Upper lobe of left lung (tissue), 6 donors: ENCODE results near the gene H6PD. TPM values are rescaled to one million over a fixed set of nuclear protein-coding genes. Genes with fewer than 3 reads are reported as not detected.

ENCODE experiments used
- ATAC-seq, 2 donors: fragments of 200-7000 bp; cut with Tn5 transposase; one replicate each; pipeline ENCODE4 v1.9.1; 2022; ENCODE audit warnings: mild to moderate bottlenecking in 2 of 2, moderate library complexity in 2 of 2; ENCODE audit not compliant: low FRiP score in 2 of 2
- DNase-seq, 2 donors: peaks; one replicate each; pipeline ENCODE4 v3.0.0-alpha.2; 2019 to 2020
- H3K27ac ChIP-seq, 4 donors: fragments of 200-600 bp; sonication (generic); one replicate each; pipeline ENCODE4 v1.5.1; 2016 to 2019
- H3K27me3 ChIP-seq, 4 donors: fragments of 200-600 bp; sonication (generic); one replicate each; pipeline ENCODE4 v1.5.1; 2017 to 2019
- H3K36me3 ChIP-seq, 4 donors: fragments of 200-600 bp; sonication (generic); one replicate each; pipeline ENCODE4 v1.5.1; 2016 to 2019
- H3K4me1 ChIP-seq, 4 donors: fragments of 200-600 bp; sonication (generic); one replicate each; pipeline ENCODE4 v1.5.1; 2018 to 2019
- H3K4me3 ChIP-seq, 4 donors: fragments of 200-600 bp; sonication (generic); one replicate each; pipeline ENCODE4 v1.5.1; 2017 to 2019; ENCODE audit warnings: mild to moderate bottlenecking in 2 of 4, moderate library complexity in 1 of 4
- H3K9me3 ChIP-seq, 4 donors: fragments of 200-600 bp; sonication (generic); one replicate each; pipeline ENCODE4 v1.5.1; 2018 to 2019
- EP300 ChIP-seq, 4 donors: sonication (generic); formaldehyde crosslinking; IDR thresholded peaks; one replicate each; pipeline ENCODE4 v1.5.1; 2017; ENCODE audit warnings: antibody characterized with exemption in 4 of 4, control low read depth in 2 of 4
- POLR2A ChIP-seq, 4 donors: fragments of 450-650 bp; IDR thresholded peaks; one replicate each; pipeline ENCODE4 v1.5.1; 2016 to 2017; ENCODE audit warnings: antibody characterized with exemption in 4 of 4, mild to moderate bottlenecking in 2 of 4
- POLR2AphosphoS5 ChIP-seq, 2 donors: sonication (generic); formaldehyde crosslinking; IDR thresholded peaks; one replicate each; pipeline ENCODE4 v1.5.1; 2017; ENCODE audit warnings: antibody characterized with exemption in 2 of 2
- WGBS, 2 donors: methylation state at CpG; one replicate each; pipeline ENCODE4 v1.1.5; 2017 to 2018; 5-methylcytosine and 5-hydroxymethylcytosine counted together
- total RNA-seq, 6 donors: library from RNA; depleted of rRNA in 4 of 6; stranded (reverse); fragments of >200 nt in 4 of 6; gene quantifications; one replicate each; pipeline versions ENCODE4 v1.1.0 to v1.2.1, GENCODE V29; 2016 to 2021
- TF ChIP-seq, protein P1 (sequence below), 6 experiments: fragments of 450-650 bp in 4 of 6; fragments of 200-600 bp in 2 of 6; sonication (generic) in 2 of 6; IDR thresholded peaks; one replicate each; pipeline ENCODE4 v1.5.1; 2016 to 2019; ENCODE audit warnings: antibody characterized with exemption in 6 of 6
- donor health status: DM: no; HTN: no; CAD: no; lungs with moderate emphysema.
- donor health status: DM: no; HTN: yes; CAD: no; lungs with severe emphysema.

The H6PD gene
- total RNA-seq, 6 donors from 2014 or later = 36.7 to 57.0 (median 44.5) TPM

DNA sequence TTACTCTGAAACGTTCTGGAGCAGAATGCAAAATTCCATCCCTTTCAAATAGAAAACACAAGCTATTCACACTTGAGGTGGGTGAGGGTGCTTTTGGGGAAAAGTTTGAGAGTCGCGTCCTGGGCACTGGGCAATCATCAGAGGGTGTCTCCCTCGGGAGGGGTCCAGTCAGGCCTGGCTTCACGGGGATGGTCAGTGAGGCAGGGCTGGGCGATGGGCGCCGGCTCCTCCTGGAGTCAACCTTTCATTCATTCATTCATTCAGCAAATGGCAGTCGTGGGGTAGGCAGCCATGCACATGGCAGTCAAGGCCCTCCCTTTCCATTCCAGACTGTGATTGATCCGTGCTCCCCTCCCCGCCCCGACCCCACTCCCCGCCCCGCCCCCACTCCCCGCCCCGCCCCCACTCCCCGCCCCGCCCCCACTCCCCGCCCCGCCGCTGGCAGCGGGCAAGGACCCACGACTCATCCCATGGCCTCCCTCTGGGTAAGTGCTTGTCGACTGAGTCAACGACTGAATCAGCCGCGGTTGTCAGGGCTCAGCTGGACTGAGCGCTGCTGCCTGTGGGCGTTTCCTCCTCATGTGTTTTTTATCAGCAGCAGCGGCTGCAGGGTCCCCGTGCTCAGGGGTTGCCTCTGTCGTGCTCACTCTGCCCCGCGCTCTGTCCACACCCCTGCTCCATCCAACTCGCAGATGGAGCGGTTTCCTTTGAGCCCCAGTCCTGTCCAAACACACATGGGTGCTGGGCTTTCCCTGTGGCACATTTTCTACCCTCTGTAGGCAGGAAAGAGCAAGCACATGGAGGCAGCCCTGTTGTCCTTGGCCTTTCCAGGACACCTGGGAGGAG is 45.7 kb downstream of the H6PD start:
- no peak for TF ChIP-seq EP300 (IDR thresholded peaks at IDR 0.05)
- peaks cover 12 to 24% (median 18%) of the 10 kb centered on the region in 4 donors for H3K4me1 ChIP-seq
- 31 to 47% methylated on average over 11 to 28 of the region's 36 CpGs for WGBS, 2 donors
- no peaks in the 10 kb centered on the region for H3K9me3 ChIP-seq
- no peaks in the 10 kb centered on the region for H3K36me3 ChIP-seq
- ATAC-seq (peak; percentile 41 to 91), DNase-seq (peak in 1 of 2 donors; percentile 59)
- H3K4me3 ChIP-seq = no peak overlapping the region
- no peak overlapping the region for H3K27ac ChIP-seq
- H3K27me3 ChIP-seq = no peaks in the 10 kb centered on the region

DNA sequence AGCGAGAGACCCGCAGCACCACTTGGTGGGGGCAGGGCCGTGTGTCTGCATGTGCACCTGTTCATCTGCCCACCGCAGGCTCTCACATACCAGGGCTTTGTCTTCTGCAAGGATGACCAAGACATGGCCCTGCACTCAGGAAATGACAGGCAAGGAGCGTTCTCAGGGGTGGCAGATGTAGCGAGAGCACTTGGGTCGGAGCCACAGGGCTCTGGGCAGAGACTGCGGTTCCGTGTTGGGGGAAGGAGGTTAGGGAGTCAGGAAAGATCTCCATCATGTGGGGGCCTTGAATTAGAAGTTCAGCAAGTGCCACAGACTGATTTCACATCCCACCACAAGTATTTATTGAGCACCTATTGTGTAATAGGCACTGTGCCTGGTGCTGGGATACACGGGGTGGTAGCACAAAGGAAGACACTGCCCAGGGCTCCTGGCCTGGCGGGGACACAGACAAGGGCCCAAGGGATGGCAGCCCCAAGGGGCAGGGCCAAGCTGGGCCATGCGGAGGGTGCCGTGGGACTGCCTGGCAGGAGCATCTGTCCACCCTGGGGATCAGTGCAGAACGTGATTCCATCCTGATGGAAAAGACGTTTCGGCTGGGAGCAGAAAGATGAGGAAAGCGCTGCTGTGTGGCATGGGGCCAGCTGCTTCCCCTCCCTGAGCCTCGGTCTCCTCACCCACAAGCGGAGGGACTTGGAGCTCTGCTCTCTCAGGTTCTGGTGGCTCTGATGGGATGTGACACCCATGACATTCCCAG is 46.7 kb downstream of the H6PD start:
- no peak for ATAC-seq
- no peak overlapping the region for H3K4me3 ChIP-seq
- TF ChIP-seq EP300 (IDR thresholded peaks at IDR 0.05) (no peak), POLR2AphosphoS5 (IDR thresholded peaks at IDR 0.05) (no peak), POLR2A (IDR thresholded peaks at IDR 0.05) (no peak)
- TF ChIP-seq, protein P1, sequence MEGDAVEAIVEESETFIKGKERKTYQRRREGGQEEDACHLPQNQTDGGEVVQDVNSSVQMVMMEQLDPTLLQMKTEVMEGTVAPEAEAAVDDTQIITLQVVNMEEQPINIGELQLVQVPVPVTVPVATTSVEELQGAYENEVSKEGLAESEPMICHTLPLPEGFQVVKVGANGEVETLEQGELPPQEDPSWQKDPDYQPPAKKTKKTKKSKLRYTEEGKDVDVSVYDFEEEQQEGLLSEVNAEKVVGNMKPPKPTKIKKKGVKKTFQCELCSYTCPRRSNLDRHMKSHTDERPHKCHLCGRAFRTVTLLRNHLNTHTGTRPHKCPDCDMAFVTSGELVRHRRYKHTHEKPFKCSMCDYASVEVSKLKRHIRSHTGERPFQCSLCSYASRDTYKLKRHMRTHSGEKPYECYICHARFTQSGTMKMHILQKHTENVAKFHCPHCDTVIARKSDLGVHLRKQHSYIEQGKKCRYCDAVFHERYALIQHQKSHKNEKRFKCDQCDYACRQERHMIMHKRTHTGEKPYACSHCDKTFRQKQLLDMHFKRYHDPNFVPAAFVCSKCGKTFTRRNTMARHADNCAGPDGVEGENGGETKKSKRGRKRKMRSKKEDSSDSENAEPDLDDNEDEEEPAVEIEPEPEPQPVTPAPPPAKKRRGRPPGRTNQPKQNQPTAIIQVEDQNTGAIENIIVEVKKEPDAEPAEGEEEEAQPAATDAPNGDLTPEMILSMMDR (IDR thresholded peaks at IDR 0.05) = no peak
- no peaks in the 10 kb centered on the region for H3K36me3 ChIP-seq
- H3K4me1 ChIP-seq = peaks cover 8 to 15% (median 10%) of the 10 kb centered on the region in 4 donors
- WGBS, 2 donors = 80 to 87% methylated on average over 14 to 18 of the region's 19 CpGs
- H3K9me3 ChIP-seq = no peaks in the 10 kb centered on the region
- no peak overlapping the region for H3K27ac ChIP-seq
- H3K27me3 ChIP-seq = no peaks in the 10 kb centered on the region
- DNase-seq = no peak

DNA sequence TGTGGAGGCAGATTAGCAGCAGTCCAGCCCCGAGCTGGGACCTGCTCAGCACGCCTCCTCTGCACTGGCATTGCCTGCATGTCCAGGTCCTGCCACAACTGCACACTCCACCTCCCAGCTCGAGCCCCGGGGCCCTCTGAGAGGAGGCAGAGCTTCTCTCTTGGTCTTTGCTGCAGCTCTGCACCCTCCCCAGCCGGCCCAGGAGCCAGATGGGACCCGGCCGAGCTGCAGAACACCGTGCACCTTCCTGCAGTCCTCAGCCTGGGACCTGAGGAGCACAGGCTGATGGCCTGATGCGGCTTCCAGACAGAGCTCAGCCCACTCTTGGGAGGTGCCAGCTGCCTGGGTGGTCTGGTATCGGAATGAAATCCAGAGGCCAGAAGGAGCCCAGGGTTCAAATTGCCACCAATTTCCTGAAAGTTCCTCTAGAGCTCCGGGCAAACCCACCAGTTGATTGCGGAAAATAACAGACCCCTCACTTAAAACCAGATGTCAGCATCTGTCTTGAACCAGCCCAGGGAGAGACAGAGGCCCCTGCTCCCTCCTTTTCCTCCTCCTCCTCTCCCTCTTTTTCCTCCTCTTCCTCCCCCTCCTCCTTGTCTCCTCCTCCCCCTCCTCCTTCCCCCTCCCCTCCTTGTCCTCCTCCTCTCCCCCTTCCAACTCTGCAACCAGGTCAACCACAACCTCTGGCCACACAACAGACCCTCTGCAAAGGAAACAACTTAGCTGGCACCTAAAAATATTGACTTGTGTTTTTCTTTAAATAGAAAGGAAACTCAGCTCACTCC is 47.5 kb downstream of the H6PD start:
- Histone ChIP-seq H3K27ac (no peak overlapping the region), H3K36me3 (no peaks in the 10 kb centered on the region), H3K4me3 (no peak overlapping the region), H3K4me1 (peaks cover 8 to 15% (median 10%) of the 10 kb centered on the region in 4 donors), H3K9me3 (no peaks in the 10 kb centered on the region), H3K27me3 (no peaks in the 10 kb centered on the region)
- TF ChIP-seq POLR2A (IDR thresholded peaks at IDR 0.05) = no peak
- no peak for TF ChIP-seq EP300 (IDR thresholded peaks at IDR 0.05)
- TF ChIP-seq POLR2AphosphoS5 (IDR thresholded peaks at IDR 0.05) = no peak
- TF ChIP-seq, protein P1 (IDR thresholded peaks at IDR 0.05) = no peak
- 37 to 77% methylated on average over 6 to 7 of the region's 12 CpGs for WGBS, 2 donors
- DNase-seq (no peak), ATAC-seq (no peak)

DNA sequence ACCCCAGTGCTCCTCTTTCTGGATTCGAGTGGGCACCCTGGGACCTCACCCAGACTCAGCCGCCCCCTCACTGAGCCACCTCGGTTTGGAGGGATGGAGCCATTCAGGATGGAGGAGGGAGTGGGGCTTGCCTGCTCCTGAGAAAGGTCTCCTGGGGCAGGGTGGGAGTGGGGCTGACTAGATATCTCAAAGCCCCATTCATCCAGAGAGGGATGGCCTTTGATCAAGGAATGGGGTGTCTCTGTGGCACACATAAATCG is 48.1 kb downstream of the H6PD start:
- H3K4me1 ChIP-seq = peaks cover 8 to 15% (median 10%) of the 10 kb centered on the region in 4 donors
- 35 to 56% methylated on average over 3 to 4 of the region's 4 CpGs for WGBS, 2 donors
- H3K27ac ChIP-seq = no peak overlapping the region
- no peak for DNase-seq
- no peak for ATAC-seq
- TF ChIP-seq, protein P1 (IDR thresholded peaks at IDR 0.05) = no peak
- TF ChIP-seq POLR2A (IDR thresholded peaks at IDR 0.05) (no peak), POLR2AphosphoS5 (IDR thresholded peaks at IDR 0.05) (no peak), EP300 (IDR thresholded peaks at IDR 0.05) (no peak)
- no peak overlapping the region for H3K4me3 ChIP-seq
- no peaks in the 10 kb centered on the region for H3K36me3 ChIP-seq
- no peaks in the 10 kb centered on the region for H3K27me3 ChIP-seq
- peaks cover 0 to under 1% (median 0%) of the 10 kb centered on the region in 4 donors for H3K9me3 ChIP-seq

DNA sequence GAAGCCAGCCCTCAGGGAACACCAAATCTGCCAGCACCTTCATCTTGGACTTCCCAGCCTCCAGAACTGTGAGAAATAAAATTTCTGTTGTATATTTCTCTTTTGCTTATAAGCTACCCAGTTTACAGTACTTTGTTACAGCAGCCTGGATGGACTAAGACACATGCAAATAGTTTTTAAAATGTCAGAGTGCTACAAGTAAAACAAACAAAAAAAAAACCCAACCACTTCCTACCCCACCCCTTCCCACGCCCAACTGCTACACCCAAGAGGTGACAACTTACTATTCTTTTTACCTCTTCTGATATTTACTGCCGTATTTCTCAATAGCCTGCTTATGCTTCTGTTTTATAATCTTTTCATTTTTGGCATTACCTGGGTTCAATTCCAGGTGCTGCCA is 49.5 kb downstream of the H6PD start:
- peaks cover 7 to 14% (median 13%) of the 10 kb centered on the region in 4 donors for H3K9me3 ChIP-seq
- ATAC-seq (no peak), DNase-seq (no peak)
- H3K4me1 ChIP-seq = peaks cover 8 to 11% (median 10%) of the 10 kb centered on the region in 4 donors
- no peaks in the 10 kb centered on the region for H3K36me3 ChIP-seq
- H3K27me3 ChIP-seq = no peaks in the 10 kb centered on the region
- no peak for TF ChIP-seq EP300 (IDR thresholded peaks at IDR 0.05)
- TF ChIP-seq POLR2AphosphoS5 (IDR thresholded peaks at IDR 0.05) = no peak
- no peak for TF ChIP-seq POLR2A (IDR thresholded peaks at IDR 0.05)
- TF ChIP-seq, protein P1 (IDR thresholded peaks at IDR 0.05) = no peak
- 58 to 71% methylated on average over 2 of the region's 2 CpGs for WGBS, 2 donors
- no peak overlapping the region for H3K4me3 ChIP-seq
- H3K27ac ChIP-seq = no peak overlapping the region
